HG03571 (cell line): ENCODE measurements around the gene FBXO28.
A peak's percentile ranks its signal among the peaks of the same experiment; 100 is the strongest.

Experiments used
- ATAC-seq: cut with Tn5 transposase; IDR thresholded peaks from one replicate; pipeline ENCODE4 v1.9.1; 2021; ENCODE audit not compliant: unreplicated experiment

Gene FBXO28

GRCh38 chr1:224095339-224095738, 18.6 kb upstream of the FBXO28 start:
- ATAC-seq: no peak

DNA sequence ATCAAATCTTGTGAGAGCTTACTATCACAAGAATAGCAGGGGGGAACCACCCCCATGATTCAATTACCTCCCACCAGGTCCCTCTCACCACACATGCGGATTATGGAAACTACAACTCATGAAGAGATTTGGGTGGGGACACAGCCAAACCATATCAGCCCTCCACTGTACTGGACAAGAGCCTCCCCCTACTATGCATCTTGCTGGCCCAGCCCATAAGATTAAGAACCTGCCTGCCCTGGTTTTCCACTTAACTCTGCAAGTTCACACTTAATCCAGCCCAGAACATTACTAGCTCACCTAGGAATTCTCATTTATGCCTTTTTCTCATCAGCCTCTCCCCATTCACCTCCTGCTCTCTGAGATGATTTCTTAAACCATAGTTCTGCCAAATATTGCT, 18.0 kb upstream of the FBXO28 start:
- no peak for ATAC-seq

DNA sequence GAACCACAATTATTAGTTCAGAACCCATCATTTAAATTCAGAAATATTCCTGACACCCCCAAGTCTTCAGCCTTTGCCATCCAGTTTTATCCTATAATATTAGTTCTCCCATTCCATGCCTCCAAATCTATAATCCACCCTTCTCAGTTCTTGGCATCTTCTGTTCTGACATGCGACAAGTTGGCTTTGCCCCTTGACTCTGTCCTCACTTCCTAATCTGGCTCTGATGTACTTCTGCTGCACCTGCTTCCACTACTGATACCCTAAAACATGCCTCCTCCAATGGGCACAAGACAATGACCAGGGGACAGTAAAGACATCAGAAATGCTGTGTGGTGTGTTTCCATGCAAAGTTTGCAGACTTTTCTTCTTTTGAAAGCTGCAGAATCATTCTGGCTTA, 17.1 kb upstream of the FBXO28 start:
- ATAC-seq: no peak

DNA sequence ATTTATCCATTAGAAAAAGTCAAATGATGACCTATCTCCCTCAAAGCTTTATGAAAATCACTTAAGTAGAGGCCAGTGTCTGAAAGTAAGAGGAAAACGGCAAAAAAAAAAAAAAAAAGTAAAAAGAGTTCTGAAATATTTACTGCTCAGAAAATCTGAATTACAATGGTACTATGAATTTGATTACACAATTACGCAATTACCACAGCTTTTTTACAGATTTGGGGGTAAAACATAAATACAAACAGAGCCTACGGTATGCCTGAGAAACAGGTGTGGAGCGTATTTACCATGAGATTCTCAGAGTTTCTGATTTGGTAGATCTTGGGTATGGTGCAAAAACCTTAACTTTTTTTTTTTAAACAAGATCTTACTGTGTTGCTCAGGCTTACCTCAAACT, 15.9 kb upstream of the FBXO28 start:
- ATAC-seq: no peak

DNA sequence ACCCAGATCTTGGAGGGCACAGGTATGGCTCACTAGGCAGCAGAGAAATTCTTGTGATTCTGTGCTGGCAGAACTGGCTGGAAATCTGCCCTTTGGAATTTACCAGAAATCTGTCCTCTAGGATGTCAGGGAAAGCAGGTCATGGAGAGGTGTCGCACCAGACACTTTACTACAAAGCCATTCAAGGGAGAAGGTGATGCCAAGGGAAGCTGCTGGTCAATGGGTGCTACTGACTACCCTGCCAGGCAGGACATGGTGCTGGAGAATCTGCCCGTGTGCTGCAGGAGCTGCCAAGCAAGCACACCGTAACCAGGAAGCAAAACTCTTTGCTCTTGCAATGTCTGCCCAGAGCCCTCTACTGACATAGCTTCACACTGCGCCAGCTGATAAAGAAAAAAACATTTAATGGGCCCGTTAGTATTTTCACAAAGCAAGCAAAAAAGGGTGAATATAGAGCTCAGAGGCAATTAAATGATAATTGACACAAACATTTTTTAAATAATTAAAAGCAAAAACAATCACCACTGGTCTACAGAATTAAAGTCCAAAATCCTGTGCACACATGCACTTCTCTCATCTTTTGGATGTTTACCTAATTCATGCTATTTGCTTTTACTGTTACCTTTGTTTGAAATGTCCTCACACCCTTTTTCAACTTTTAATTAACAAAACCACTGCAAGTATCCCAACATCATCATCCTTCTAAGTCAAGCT, 7.2 kb upstream of the FBXO28 start:
- peak; percentile 83 for ATAC-seq

GRCh38 chr1:224107282-224107625, 6.7 kb upstream of the FBXO28 start:
- no peak for ATAC-seq

DNA sequence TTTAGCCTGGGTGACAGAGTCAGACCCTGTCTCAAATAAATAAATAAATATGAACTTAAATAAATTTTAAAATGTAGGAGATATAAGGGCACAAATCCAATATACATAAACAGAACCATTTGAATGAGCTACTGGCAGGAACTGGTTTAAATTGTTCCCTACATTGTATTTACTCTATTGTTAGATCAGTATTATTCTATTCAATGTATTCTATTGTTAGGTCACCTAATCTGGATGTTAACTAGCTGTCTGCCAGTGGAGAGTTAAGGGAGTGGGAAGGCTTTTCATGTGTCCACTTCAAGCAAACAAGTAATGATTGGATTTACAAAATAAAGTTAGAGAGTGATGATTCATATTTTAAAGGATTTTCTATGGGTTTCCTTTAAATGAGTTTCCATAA, 4.9 kb upstream of the FBXO28 start:
- ATAC-seq: no peak

GRCh38 chr1:224109981-224110380, 3.9 kb upstream of the FBXO28 start:
- ATAC-seq: no peak

DNA sequence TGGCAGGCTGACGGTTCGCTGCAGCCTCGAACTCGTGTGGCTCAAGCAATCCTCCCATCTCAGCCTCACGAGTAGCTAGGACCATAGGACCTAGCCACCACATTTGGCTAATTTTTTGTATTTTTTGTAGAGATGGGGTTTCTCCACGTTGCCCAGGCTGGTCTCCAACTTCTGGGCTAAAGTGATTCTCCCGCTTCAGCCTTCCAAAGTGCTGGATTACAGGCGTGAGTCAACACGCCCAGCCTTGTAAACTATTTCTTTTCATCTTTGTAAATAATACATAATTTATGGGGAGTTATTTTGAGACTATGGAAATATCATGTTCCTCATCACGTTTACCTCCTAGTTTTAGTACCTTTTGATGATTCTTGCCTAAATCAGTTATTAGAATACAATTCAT, 906 bp upstream of the FBXO28 start:
- ATAC-seq: no peak

GRCh38 chr1:224113545-224113917, 380 bp upstream of the FBXO28 start:
- no peak for ATAC-seq

DNA sequence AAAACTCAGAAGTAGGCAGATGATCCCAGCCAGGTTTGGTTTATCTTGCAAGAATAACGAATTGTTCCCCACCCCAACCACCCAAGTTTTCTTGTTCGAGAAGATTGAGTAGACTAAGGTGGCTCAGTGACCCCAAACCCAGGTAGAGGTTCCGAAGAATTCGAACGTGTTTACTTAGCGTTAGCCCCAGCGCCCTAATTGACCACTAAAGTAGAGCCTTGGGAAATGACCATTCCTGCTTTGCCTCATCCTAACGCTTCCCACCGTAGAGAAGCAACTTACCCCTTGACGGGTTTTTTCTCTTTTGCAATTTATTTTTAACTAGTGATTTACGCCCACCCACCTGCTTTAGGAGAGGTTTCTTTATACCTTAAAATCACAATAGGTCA, 870 bp downstream of the FBXO28 start:
- no peak for ATAC-seq

- peak; percentile 37 for ATAC-seq
These were observed 2.2 kb downstream of the FBXO28 start for GRCh38 chr1:224116131-224116530.

DNA sequence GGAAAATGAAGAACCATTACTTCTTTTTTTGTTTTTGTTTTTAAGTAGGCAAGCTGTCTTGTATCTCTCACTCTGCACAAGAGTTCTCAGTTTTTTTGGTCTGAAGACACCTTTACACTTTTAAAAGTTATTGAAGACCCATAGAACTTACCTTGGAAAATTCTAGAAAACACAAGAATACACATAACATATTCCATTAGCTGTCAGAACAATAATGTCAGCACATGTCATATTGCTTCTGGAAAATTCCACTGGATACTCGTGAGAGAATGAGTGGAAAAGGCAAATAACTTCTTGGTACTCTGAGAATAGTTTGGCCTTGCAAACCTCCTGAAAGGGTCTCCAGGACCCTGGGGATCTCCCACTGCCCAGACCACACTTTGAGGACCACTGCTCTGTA, 4.8 kb downstream of the FBXO28 start:
- no peak for ATAC-seq

DNA sequence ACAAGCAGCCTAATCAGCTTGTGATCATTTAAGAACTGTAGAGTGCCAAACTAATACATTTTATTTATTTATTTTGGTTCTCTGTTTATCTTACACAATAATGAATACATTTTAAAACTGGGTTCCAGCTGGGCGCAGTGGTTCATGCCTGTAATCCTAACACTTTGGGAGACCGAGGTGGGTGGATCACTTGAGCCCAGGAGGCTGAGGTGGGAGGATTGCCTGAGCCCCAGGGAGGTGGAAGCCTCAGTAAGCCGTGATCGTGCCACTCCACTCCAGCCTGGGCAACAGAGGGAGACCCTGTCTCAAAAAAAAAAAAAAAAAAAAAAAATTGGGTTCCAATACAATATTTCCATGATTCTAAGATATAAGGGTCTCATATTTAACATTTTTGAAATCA, 9.2 kb downstream of the FBXO28 start:
- no peak for ATAC-seq

DNA sequence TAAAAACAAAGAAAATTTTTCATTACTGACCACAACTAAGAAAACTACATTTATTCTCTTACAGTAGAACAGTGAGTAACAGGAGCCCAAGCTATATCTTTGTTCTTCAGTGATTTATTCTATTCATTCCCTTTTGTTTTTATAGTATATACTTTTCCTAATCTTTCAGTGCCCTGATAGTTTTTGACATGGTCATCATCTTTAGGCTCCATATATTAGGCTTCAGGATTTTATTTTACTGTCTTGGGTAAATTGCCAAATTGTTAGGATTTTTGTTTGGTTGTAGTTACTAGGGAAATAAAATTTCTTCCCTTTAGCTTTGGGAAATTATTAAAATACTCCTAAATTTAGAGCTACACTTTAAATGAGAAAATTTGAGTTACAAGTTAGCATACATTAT, 10.3 kb downstream of the FBXO28 start:
- ATAC-seq: no peak

- no peak for ATAC-seq
These were observed 14.3 kb downstream of the FBXO28 start for GRCh38 chr1:224127925-224128819.

DNA sequence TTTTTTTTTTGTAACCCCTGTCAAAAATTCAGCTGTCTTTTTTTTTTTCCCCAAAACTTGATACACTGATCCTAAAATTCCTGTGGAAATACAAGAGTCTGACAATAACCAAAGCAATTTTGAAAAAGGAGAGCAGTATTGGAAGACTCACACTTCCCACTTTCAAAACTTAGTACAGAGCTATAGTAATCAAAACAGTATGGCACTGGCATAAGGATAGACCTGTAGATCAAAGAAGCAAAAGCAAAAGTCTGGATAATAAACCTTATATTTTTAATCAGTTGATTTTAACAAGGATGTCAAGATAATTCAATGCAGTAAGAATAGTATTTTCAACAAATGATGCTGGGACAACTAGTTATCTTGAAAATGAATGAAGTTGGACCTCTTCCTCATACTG, 17.3 kb downstream of the FBXO28 start:
- no peak for ATAC-seq

GRCh38 chr1:224132901-224133300, 19.0 kb downstream of the FBXO28 start:
- no peak for ATAC-seq

- ATAC-seq: no peak
These were observed 19.9 kb downstream of the FBXO28 start for GRCh38 chr1:224133741-224134299.

GRCh38 chr1:224137518-224137917, 23.6 kb downstream of the FBXO28 start:
- ATAC-seq: no peak

DNA sequence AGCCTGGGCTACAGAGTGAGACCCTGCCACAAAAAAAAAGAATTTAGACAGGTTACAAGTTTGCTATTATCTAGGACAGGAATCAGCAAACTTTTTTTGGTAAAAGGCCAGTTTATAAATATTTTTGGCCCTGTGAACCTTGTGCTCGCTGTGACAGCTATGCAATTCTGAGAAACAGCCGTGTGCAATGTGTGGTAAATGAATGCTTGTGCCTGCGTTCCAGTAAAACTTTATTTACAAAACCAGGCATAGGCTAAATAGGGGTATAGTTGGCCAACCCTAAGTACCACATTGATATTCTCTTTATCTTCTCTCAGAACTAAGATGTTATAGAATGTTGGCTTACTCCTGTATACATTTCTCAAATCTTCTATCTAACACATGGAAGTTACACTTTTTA, 24.3 kb downstream of the FBXO28 start:
- ATAC-seq: no peak

GRCh38 chr1:224141693-224142092, 27.8 kb downstream of the FBXO28 start:
- no peak for ATAC-seq
